Right lobe of liver (tissue), 6 donors: ENCODE results near the gene TRIM41. TPM values are rescaled to one million over a fixed set of nuclear protein-coding genes. Genes with fewer than 3 reads are reported as not detected.
A peak's percentile ranks its signal among the peaks of the same experiment; 100 is the strongest.

Experiments
- ATAC-seq, 4 donors: fragments of 200-7000 bp; cut with Tn5 transposase; one replicate each; pipeline ENCODE4 v1.9.1; 2020; ENCODE audit warnings: mild to moderate bottlenecking in 4 of 4, moderate library complexity in 4 of 4
- DNase-seq, 3 donors: peaks; one replicate each; pipeline ENCODE4 v3.0.0-alpha.2; 2020
- H3K27ac ChIP-seq, 3 donors: fragments of 200-600 bp; one replicate each; pipeline ENCODE4 v1.8.0; 2022
- H3K27me3 ChIP-seq, 2 donors: fragments of 200-600 bp; one replicate each; pipeline ENCODE4 v1.8.0; 2022
- H3K36me3 ChIP-seq, 4 donors: fragments of 200-600 bp; sonication (generic) in 1 of 4; one replicate each; pipeline versions ENCODE4 v1.5.1 to v1.8.0; 2017 to 2022; ENCODE audit warnings: control low read depth in 1 of 4
- H3K4me1 ChIP-seq, 4 donors: fragments of 200-600 bp; sonication (generic) in 1 of 4; one replicate each; pipeline versions ENCODE4 v1.5.1 to v1.8.0; 2017 to 2022; ENCODE audit warnings: control low read depth in 1 of 4
- H3K4me3 ChIP-seq, 3 donors: fragments of 200-600 bp; one replicate each; pipeline ENCODE4 v1.8.0; 2022
- H3K9me3 ChIP-seq, 4 donors: fragments of 200-600 bp; sonication (generic) in 1 of 4; one replicate each; pipeline versions ENCODE4 v1.5.1 to v1.8.0; 2017 to 2022; ENCODE audit warnings: control low read depth in 1 of 4
- CTCF ChIP-seq, 4 donors: fragments of 200-600 bp in 3 of 4; fragments of 450-650 bp in 1 of 4; IDR thresholded peaks; one replicate each; pipeline versions ENCODE4 v1.5.1 to v1.8.0; 2016 to 2022; ENCODE audit warnings: antibody characterized with exemption in 4 of 4, mild to moderate bottlenecking in 2 of 4
- POLR2A ChIP-seq: fragments of 450-650 bp; IDR thresholded peaks from one replicate; pipeline ENCODE4 v1.6.1; 2017; ENCODE audit warnings: antibody characterized with exemption, mild to moderate bottlenecking
- WGBS: methylation state at CpG from one replicate; pipeline ENCODE4 v1.1.6; 2018; ENCODE audit warnings: low coverage, low lambda C conversion rate; ENCODE audit not compliant: insufficient coverage; ENCODE audit errors: missing lambda C conversion rate; 5-methylcytosine and 5-hydroxymethylcytosine counted together
- intact Hi-C, 2 donors: fragments of 100-400 bp; cut with DNase I; formaldehyde crosslinking; loops; one replicate each; pipeline versions ENCODE4 v1.11.2 to v1.14.1; 2022
- total RNA-seq, 6 experiments: library from RNA; depleted of rRNA in 2 of 6; stranded (reverse); fragments of >200 nt in 2 of 6; fragmentation: NEBNext Ultra II Directional in 3 of 6; extraction: Animal tissue kit (Norgen Biotek cat#: 25700) in 3 of 6; gene quantifications; one replicate each; pipeline versions ENCODE4 v1.1.0 to v1.2.4, GENCODE V29; 2016 to 2023
- donor health status: DM: no; HTN: yes; CAD: no.
- donor health status: DM: no; HTN: no; CAD: no.
- donor health status: DM: no; HTN: no; CAD: no.
- donor health status: DM: no; HTN: yes; CAD: no.
- donor health status: DM: no; HTN: yes; CAD: no.

Gene TRIM41
- total RNA-seq, 6 experiments from 2014 or later, result 7.3 to 20.6 (median 15.9) TPM

GRCh38 chr5:181200816-181201215 lies 22.3 kb upstream of the TRIM41 start:
- ATAC-seq (no peak), DNase-seq (no peak)
- Histone ChIP-seq H3K27me3 (no peaks in the 10 kb centered on the region), H3K4me1 (peaks cover 0 to 25% (median 5%) of the 10 kb centered on the region in 4 donors), H3K36me3 (no peaks in the 10 kb centered on the region), H3K4me3 (no peak overlapping the region), H3K9me3 (no peaks in the 10 kb centered on the region), H3K27ac (no peak overlapping the region)
- 76% methylated on average over 2 of the region's 4 CpGs for WGBS
- intact Hi-C loops, result no loop called here
- no peak for TF ChIP-seq POLR2A
- TF ChIP-seq CTCF (IDR thresholded peaks at IDR 0.05), result no peak

GRCh38 chr5:181203093-181203711 lies 19.9 kb upstream of the TRIM41 start:
- peak in 2 of 4 donors; percentile 9 to 25 for ATAC-seq
- no peaks in the 10 kb centered on the region for H3K27me3 ChIP-seq
- H3K4me1 ChIP-seq, result peaks cover 0 to 30% (median 9%) of the 10 kb centered on the region in 4 donors
- WGBS, result 43% methylated on average over 11 of the region's 11 CpGs
- no peaks in the 10 kb centered on the region for H3K36me3 ChIP-seq
- TF ChIP-seq CTCF (IDR thresholded peaks at IDR 0.05) (no peak), POLR2A (no peak)
- H3K9me3 ChIP-seq, result no peaks in the 10 kb centered on the region
- no peak overlapping the region for H3K27ac ChIP-seq
- intact Hi-C loops, result no loop called here
- H3K4me3 ChIP-seq, result no peak overlapping the region
- DNase-seq, result no peak

GRCh38 chr5:181203777-181204112 lies 19.3 kb upstream of the TRIM41 start:
- no peaks in the 10 kb centered on the region for H3K27me3 ChIP-seq
- DNase-seq, result no peak
- TF ChIP-seq CTCF (IDR thresholded peaks at IDR 0.05) (no peak), POLR2A (no peak)
- no peak for ATAC-seq
- no peaks in the 10 kb centered on the region for H3K9me3 ChIP-seq
- H3K4me1 ChIP-seq, result peaks cover 0 to 30% (median 9%) of the 10 kb centered on the region in 4 donors
- H3K4me3 ChIP-seq, result peak overlapping the region in 2 of 3 donors; percentile 38 to 43
- intact Hi-C loops, result no loop called here
- no peak overlapping the region for H3K27ac ChIP-seq
- no peaks in the 10 kb centered on the region for H3K36me3 ChIP-seq
- 6% methylated on average over 8 of the region's 17 CpGs for WGBS

- TF ChIP-seq POLR2A (no peak), CTCF (IDR thresholded peaks at IDR 0.05) (no peak)
- Histone ChIP-seq H3K27me3 (no peaks in the 10 kb centered on the region), H3K4me1 (peaks cover 0 to 30% (median 9%) of the 10 kb centered on the region in 4 donors), H3K36me3 (no peaks in the 10 kb centered on the region), H3K27ac (no peak overlapping the region), H3K9me3 (no peaks in the 10 kb centered on the region), H3K4me3 (peak overlapping the region; percentile 38 to 54 (median 43))
- WGBS, result 0% methylated on average over 5 of the region's 67 CpGs
- intact Hi-C loops, result no loop called here
- DNase-seq (no peak), ATAC-seq (peak in 3 of 4 donors; percentile 2 to 23 (median 9))
Measured at GRCh38 chr5:181204113-181204825, 18.8 kb upstream of the TRIM41 start.
